Measurements from ENCODE around the gene MAP3K8. TPM values are rescaled to one million over a fixed set of nuclear protein-coding genes. Genes with fewer than 3 reads are reported as not detected.

The MAP3K8 gene
- total RNA-seq, 4 donors from 2014 or later, result 18.7 to 74.2 (median 24.1) TPM

DNA sequence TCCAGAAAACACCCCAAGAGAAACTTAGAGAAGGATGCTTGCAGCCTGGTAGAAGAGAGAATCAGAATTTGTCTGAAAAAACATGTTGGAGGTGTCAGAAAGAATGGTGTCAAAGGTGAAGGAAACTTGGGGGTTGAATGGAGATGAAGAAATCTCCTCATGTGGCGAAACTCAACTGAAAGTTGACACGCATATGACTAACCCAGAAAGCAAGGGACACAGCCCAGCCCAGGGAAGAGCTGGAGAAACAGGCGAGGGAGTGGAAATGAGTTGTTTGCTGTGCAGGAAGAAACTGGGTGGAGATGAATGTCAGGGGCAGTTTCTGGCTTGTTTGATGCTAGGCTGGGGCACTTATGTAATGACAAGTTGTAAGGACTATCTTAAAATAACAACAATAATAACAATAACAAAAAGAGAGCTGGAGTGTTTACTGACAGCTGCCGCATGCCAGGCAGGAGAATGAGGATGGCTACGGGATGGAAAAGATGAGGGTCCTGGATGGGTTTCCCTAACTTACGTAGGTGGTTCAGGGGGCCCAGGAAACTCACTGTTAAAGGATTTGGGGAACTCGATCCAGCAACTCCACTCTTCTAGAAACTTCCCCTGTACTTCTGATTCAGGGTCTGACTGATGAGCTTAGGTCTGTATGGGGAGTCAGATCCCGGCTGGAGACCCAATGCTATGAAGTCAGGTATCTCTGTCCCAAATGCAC is 57.4 kb downstream of the MAP3K8 start:
- Histone ChIP-seq H3K36me3 (no peaks in the 10 kb centered on the region), H3K4me3 (no peak overlapping the region), H3K9me3 (no peaks in the 10 kb centered on the region), H3K4me1 (peaks cover 0 to 15% (median 11%) of the 10 kb centered on the region in 4 donors), H3K27ac (replicated peaks in 1 of 4) (no peak overlapping the region), H3K27me3 (no peaks in the 10 kb centered on the region)
- intact Hi-C loops (cut with DNase I), result no loop called here
- WGBS, result 78% methylated on average over 8 of the region's 8 CpGs
- TF ChIP-seq POLR2AphosphoS5 (IDR thresholded peaks at IDR 0.05), result peak in 1 of 2 donors; percentile 20
- TF ChIP-seq, protein P1, sequence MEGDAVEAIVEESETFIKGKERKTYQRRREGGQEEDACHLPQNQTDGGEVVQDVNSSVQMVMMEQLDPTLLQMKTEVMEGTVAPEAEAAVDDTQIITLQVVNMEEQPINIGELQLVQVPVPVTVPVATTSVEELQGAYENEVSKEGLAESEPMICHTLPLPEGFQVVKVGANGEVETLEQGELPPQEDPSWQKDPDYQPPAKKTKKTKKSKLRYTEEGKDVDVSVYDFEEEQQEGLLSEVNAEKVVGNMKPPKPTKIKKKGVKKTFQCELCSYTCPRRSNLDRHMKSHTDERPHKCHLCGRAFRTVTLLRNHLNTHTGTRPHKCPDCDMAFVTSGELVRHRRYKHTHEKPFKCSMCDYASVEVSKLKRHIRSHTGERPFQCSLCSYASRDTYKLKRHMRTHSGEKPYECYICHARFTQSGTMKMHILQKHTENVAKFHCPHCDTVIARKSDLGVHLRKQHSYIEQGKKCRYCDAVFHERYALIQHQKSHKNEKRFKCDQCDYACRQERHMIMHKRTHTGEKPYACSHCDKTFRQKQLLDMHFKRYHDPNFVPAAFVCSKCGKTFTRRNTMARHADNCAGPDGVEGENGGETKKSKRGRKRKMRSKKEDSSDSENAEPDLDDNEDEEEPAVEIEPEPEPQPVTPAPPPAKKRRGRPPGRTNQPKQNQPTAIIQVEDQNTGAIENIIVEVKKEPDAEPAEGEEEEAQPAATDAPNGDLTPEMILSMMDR (IDR thresholded peaks at IDR 0.05), result no peak
- TF ChIP-seq POLR2A (IDR thresholded peaks at IDR 0.05; ENCODE audit: low read depth), result no peak
- no peak for TF ChIP-seq EP300 (IDR thresholded peaks at IDR 0.05)
- DNase-seq (ENCODE audit: extremely low spot score), result no peak

GRCh38 chr10:30491916-30492515 is 58.0 kb downstream of the MAP3K8 start:
- Histone ChIP-seq H3K27me3 (no peaks in the 10 kb centered on the region), H3K27ac (replicated peaks in 1 of 4) (no peak overlapping the region), H3K9me3 (no peaks in the 10 kb centered on the region), H3K4me3 (no peak overlapping the region), H3K4me1 (peaks cover 0 to 22% (median 17%) of the 10 kb centered on the region in 4 donors), H3K36me3 (no peaks in the 10 kb centered on the region)
- 86% methylated on average over 4 of the region's 4 CpGs for WGBS
- intact Hi-C loops (cut with DNase I), result no loop called here
- no peak for TF ChIP-seq EP300 (IDR thresholded peaks at IDR 0.05)
- TF ChIP-seq POLR2A (IDR thresholded peaks at IDR 0.05; ENCODE audit: low read depth), result no peak
- TF ChIP-seq POLR2AphosphoS5 (IDR thresholded peaks at IDR 0.05), result no peak
- TF ChIP-seq, protein P1 (IDR thresholded peaks at IDR 0.05), result no peak
- no peak for DNase-seq (ENCODE audit: extremely low spot score)

DNA sequence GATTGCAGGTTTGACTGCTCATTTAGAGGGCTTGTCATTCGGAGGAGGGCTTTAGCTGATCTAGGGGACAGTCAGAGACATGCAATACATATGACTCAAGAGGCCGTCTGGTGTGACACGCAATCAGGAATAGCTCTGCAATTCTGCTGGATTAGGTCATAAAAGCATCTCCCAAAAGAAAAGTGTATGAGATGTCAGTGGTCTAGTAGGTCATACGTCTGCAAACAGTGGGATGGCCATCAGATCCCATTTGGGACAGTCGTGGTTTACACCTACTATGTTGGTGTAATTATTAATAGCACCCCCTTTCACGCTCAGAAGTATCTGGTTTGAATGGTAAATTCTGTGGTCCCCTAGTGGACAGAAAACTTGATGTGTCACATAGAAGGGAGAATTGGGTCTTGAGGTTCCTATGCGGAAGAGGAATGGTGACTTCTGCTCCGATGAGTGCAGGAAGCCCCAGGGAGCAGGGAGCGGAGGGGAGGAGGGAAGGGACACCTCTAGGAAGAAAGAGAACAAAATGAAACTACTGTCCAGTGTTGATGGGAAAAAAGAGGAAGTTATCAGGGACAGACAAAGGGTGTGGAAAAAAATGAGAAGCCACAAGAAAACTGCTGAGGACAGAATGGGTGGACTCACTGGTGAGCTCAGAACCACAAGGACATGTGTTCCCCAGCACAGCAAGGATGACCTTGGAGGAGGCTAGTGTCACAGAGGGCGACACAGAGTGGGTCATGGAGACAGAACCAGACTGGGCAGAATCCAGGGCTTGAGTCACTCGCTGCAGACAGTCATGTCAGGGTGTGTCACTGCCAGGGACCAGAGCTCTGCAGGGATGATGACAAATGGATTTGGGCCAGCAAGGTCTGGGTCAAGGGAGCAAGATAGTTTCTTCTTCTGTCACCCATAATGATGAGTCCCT is 59.9 kb downstream of the MAP3K8 start:
- DNase-seq (ENCODE audit: extremely low spot score), result no peak
- H3K9me3 ChIP-seq, result no peaks in the 10 kb centered on the region
- no peak overlapping the region for H3K4me3 ChIP-seq
- no peaks in the 10 kb centered on the region for H3K36me3 ChIP-seq
- H3K4me1 ChIP-seq, result peaks cover 0 to 26% (median 24%) of the 10 kb centered on the region in 4 donors
- peak overlapping the region in 2 of 4 donors; percentile 3 to 13 for H3K27ac ChIP-seq (replicated peaks in 1 of 4)
- TF ChIP-seq, protein P1 (IDR thresholded peaks at IDR 0.05), result no peak
- TF ChIP-seq POLR2AphosphoS5 (IDR thresholded peaks at IDR 0.05), result peak in 1 of 2 donors; percentile 6
- no peak for TF ChIP-seq POLR2A (IDR thresholded peaks at IDR 0.05; ENCODE audit: low read depth)
- TF ChIP-seq EP300 (IDR thresholded peaks at IDR 0.05), result no peak
- no peaks in the 10 kb centered on the region for H3K27me3 ChIP-seq
- 76% methylated on average over 10 of the region's 11 CpGs for WGBS
- intact Hi-C loops (cut with DNase I), result no loop called here

GRCh38 chr10:30494558-30494957 is 60.6 kb downstream of the MAP3K8 start:
- no peaks in the 10 kb centered on the region for H3K9me3 ChIP-seq
- TF ChIP-seq EP300 (IDR thresholded peaks at IDR 0.05) (no peak), POLR2AphosphoS5 (IDR thresholded peaks at IDR 0.05) (no peak), POLR2A (IDR thresholded peaks at IDR 0.05; ENCODE audit: low read depth) (no peak)
- TF ChIP-seq, protein P1 (IDR thresholded peaks at IDR 0.05), result no peak
- WGBS, result 87% methylated on average over 4 of the region's 4 CpGs
- H3K4me3 ChIP-seq, result no peak overlapping the region
- DNase-seq (ENCODE audit: extremely low spot score), result no peak
- peaks cover 0 to 26% (median 23%) of the 10 kb centered on the region in 4 donors for H3K4me1 ChIP-seq
- intact Hi-C loops (cut with DNase I), result no loop called here
- no peaks in the 10 kb centered on the region for H3K36me3 ChIP-seq
- peak overlapping the region in 2 of 4 donors; percentile 9 to 13 for H3K27ac ChIP-seq (replicated peaks in 1 of 4)
- no peaks in the 10 kb centered on the region for H3K27me3 ChIP-seq

Data from esophagus muscularis mucosa (tissue), 4 donors.